Thoracic aorta (tissue), 2 donors: ENCODE results near the gene F11R. TPM values are rescaled to one million over a fixed set of nuclear protein-coding genes. Genes with fewer than 3 reads are reported as not detected.
"Not testable (repeated sequence)": the region's sequence is repeated elsewhere in the genome, so short reads cannot be mapped to it uniquely, and the experiment has no call there.

Source experiments
- ATAC-seq: fragments of 150-250 bp; one replicate; pipeline ENCODE4 v1.8.0; 2017; ENCODE audit warnings: low read depth; ENCODE audit not compliant: insufficient number of reproducible peaks, low FRiP score
- DNase-seq: peaks from one replicate; pipeline ENCODE4 v3.0.0-alpha.2; 2020; ENCODE audit warnings: low spot score
- H3K27ac ChIP-seq, 2 donors: fragments of 200-600 bp; sonication (generic); 1 replicate in 1 of 2; 2 replicates in 1 of 2; pipeline ENCODE4 v1.5.1; 2016; ENCODE audit warnings: mild to moderate bottlenecking in 2 of 2, moderate library complexity in 2 of 2
- H3K27me3 ChIP-seq: fragments of 200-600 bp; sonication (generic); replicated peaks from 2 replicates; pipeline ENCODE4 v1.6.0; 2016; ENCODE audit warnings: mild to moderate bottlenecking; ENCODE audit not compliant: insufficient read depth
- H3K36me3 ChIP-seq: fragments of 200-600 bp; sonication (generic); one replicate; pipeline ENCODE4 v1.5.1; 2016
- H3K4me1 ChIP-seq, 2 donors: fragments of 200-600 bp; sonication (generic); 1 replicate in 1 of 2; 2 replicates in 1 of 2; pipeline versions ENCODE4 v1.5.1 to v1.6.0; 2016; ENCODE audit warnings: low read depth in 2 of 2, mild to moderate bottlenecking in 1 of 2; ENCODE audit not compliant: control insufficient read depth in 1 of 2
- H3K4me3 ChIP-seq: fragments of 200-600 bp; sonication (generic); 2 replicates; pipeline ENCODE4 v1.5.1; 2016; ENCODE audit warnings: mild to moderate bottlenecking
- H3K9me3 ChIP-seq: fragments of 200-600 bp; sonication (generic); 2 replicates; pipeline ENCODE4 v1.5.1; 2016
- total RNA-seq, 2 donors: library from RNA; depleted of rRNA; stranded (reverse); fragments of >200 nt; gene quantifications; one replicate each; pipeline versions ENCODE4 v1.1.0 to v1.2.3, GENCODE V29; 2016
- TF ChIP-seq, protein P1 (sequence below): fragments of 200-600 bp; sonication (generic); IDR thresholded peaks from one replicate; pipeline ENCODE4 v1.5.1; 2019; ENCODE audit warnings: antibody characterized with exemption

F11R gene
- total RNA-seq, 2 donors from 2014 or later: 19.1 to 20.7 TPM

DNA sequence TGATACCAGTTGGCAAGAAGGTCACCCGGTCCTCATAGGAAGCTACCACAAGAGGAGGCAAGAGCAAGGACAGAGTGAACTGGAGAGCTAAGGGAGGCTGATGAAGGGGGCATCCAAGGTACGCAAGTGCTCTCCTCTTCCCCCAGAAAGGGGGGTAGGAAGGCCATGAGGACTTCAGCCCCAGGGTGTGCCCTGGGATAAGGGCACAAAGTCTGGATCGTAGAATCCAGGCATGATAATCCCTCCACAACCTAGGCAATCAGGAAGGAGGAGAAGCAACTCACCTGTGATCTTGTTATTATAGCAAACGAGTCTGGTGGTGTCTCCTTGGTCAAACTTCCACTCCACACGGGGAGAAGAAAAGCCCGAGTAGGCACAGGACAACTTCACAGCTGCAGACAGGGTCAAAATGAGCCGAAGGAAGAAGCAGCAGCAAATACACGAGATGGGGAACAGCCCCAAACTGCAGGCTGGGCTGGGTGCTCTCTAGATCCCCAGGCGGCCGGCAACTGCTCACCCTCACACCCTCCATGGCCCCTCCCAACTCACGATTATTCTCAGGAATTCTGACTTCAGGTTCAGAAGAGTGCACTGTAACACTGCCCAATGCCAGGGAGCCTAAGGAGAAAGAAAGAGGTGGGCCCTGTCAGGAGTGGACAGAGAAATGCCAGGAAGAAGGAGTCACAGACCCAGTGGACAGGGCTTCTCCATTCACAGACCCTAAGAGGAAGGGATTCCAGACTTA, 20.0 kb downstream of the F11R start:
- no peak overlapping the region for H3K4me3 ChIP-seq
- H3K9me3 ChIP-seq: no peaks in the 10 kb centered on the region
- no peaks in the 10 kb centered on the region for H3K27me3 ChIP-seq
- ATAC-seq (no peak), DNase-seq (no peak)
- peaks cover 4% of the 10 kb centered on the region for H3K36me3 ChIP-seq
- no peaks in the 10 kb centered on the region for H3K4me1 ChIP-seq
- TF ChIP-seq, protein P1, sequence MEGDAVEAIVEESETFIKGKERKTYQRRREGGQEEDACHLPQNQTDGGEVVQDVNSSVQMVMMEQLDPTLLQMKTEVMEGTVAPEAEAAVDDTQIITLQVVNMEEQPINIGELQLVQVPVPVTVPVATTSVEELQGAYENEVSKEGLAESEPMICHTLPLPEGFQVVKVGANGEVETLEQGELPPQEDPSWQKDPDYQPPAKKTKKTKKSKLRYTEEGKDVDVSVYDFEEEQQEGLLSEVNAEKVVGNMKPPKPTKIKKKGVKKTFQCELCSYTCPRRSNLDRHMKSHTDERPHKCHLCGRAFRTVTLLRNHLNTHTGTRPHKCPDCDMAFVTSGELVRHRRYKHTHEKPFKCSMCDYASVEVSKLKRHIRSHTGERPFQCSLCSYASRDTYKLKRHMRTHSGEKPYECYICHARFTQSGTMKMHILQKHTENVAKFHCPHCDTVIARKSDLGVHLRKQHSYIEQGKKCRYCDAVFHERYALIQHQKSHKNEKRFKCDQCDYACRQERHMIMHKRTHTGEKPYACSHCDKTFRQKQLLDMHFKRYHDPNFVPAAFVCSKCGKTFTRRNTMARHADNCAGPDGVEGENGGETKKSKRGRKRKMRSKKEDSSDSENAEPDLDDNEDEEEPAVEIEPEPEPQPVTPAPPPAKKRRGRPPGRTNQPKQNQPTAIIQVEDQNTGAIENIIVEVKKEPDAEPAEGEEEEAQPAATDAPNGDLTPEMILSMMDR: no peak
- no peak overlapping the region for H3K27ac ChIP-seq

DNA sequence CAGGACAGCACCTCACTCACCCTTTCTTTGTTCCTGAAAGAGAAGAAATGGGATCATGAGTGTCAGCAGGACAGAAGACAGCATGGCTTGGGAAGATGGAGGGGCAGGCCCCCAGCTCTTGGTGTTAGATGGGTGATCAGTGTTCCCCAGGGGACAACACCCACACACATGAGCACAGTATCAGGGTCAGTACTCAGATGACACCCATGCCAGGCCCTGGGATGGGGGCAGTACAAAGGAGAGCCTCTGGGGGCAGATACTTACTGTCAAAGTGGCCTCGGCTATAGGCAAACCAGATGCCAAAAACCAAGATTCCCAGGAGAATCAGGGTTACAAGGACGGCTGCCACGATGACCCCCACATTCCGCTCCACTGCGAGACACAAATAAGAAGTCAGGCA, 21.6 kb downstream of the F11R start:
- peaks cover 4% of the 10 kb centered on the region for H3K36me3 ChIP-seq
- H3K27me3 ChIP-seq: no peaks in the 10 kb centered on the region
- no peak overlapping the region for H3K27ac ChIP-seq
- no peaks in the 10 kb centered on the region for H3K4me1 ChIP-seq
- ATAC-seq (no peak), DNase-seq (no peak)
- H3K9me3 ChIP-seq: no peaks in the 10 kb centered on the region
- no peak overlapping the region for H3K4me3 ChIP-seq
- TF ChIP-seq, protein P1: no peak

DNA sequence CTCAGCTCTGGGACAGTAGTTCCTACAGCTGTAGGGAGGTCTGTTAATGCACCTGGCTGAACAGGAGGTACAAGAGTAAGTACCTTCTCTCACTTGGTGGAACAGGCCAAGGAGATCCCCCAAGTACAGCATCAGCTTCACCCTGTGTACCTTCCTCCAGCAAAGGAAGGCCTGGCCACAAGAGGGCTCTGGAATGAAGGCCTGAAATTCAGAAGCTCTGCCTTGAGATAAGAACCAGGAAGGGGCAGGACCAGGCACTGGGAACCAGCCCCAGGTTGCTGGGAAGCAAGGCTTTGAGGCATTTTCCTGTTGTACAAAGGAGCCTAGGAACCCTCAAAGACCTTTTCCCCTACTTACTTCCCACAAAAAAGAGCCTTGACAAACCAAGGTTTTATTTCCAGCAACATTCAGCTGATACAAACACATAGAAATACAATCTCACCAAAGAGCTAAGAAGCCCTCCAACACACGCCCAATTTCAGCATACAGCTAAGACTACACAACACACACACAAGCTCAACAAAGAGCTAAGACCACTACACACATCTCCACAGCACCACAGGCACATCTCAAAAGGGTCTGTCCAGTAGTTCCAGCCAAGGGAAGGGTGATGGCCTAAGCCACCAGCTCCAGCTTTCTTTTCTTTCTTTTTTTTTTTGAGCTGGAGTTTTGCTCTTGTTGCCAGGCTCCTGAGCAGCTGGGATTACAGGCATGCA, 23.5 kb downstream of the F11R start:
- Histone ChIP-seq H3K27ac (no peak overlapping the region), H3K36me3 (peaks cover 4% of the 10 kb centered on the region), H3K4me3 (no peak overlapping the region), H3K9me3 (no peaks in the 10 kb centered on the region), H3K27me3 (no peaks in the 10 kb centered on the region), H3K4me1 (no peaks in the 10 kb centered on the region)
- TF ChIP-seq, protein P1: peak; percentile 30
- ATAC-seq: no peak
- DNase-seq: no peak

DNA sequence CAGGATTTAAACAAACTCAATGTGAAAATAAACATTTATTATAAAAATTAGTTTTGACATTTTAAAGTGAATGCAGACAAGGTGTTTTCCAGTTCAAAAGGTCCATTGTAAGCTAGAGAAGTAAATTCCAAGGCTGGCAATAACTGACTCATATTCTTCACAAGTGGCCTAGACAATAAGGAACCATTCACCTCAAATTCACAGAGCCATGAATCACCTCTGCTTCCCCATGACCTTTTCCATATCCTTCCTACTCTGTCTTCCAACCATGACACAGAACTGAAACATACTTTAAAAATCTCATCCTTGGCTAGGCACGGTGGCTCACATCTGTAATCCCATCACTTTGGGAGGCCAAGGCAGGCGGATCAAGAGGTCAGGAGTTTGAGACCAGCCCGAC, 24.8 kb downstream of the F11R start:
- Histone ChIP-seq H3K27ac (no peak overlapping the region), H3K36me3 (peaks cover 4% of the 10 kb centered on the region), H3K27me3 (no peaks in the 10 kb centered on the region), H3K4me1 (no peaks in the 10 kb centered on the region), H3K9me3 (no peaks in the 10 kb centered on the region), H3K4me3 (no peak overlapping the region)
- DNase-seq (no peak), ATAC-seq (no peak)
- TF ChIP-seq, protein P1: no peak

DNA sequence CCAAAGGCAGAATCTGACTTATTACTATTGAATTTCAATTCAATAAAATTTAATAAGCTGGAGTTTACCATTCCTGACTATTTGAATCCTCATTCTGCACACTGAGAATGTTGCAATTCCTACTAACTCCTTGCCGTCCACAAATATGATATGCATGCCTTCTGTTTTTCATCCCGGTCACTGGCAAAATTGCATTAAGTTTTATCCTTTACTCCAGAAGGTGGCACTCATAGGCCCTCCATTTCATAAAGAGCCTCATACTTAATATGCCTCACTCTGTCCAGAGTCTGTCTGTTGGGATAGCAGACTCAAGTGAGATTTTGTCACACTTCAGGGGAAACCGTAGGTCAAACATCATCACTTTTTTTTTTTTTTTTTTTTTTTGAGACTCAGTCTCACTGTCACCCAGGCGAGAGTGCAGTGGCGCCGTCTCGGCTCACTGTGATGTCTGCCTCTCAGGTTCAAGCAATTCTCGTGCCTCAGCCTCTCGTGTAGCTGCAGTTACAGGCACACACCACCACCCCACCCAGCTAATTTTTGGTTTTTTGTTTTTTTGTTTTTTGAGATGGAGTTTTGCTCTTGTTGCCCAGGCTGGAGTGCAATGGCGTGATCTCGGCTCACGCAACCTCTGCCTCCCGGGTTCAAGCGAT, 27.3 kb downstream of the F11R start:
- Histone ChIP-seq H3K4me3 (no peak overlapping the region), H3K27me3 (no peaks in the 10 kb centered on the region), H3K36me3 (peaks cover 4% of the 10 kb centered on the region), H3K4me1 (no peaks in the 10 kb centered on the region), H3K27ac (no peak overlapping the region), H3K9me3 (no peaks in the 10 kb centered on the region)
- DNase-seq (no peak), ATAC-seq (no peak)
- TF ChIP-seq, protein P1: no peak

DNA sequence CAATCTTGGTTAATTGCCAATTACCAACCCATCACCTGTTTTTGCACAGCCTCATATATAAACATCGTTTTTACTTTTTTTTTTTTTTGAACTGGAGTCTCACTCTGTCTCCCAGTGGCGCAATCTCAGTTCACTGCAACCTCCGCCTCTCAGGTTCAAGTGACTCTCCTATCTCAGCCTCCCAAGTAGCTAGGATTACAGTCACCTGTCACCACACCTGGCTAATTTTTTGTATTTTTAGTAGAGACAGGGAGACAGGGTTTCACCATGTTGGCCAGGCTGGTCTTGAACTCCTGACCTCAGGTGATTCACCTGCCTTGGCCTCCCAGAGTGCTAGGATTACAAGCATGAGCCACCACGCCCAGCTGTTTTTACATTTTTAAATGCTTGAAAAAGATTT, 28.9 kb downstream of the F11R start:
- not testable (repeated sequence) for H3K36me3 ChIP-seq, DNase-seq, H3K4me1 ChIP-seq, H3K9me3 ChIP-seq, H3K27ac ChIP-seq, H3K4me3 ChIP-seq, H3K27me3 ChIP-seq, ATAC-seq
